ENCODE measurements around the gene EGFLAM.
"Not testable (repeated sequence)": the region's sequence is repeated elsewhere in the genome, so short reads cannot be mapped to it uniquely, and the experiment has no call there.

The EGFLAM gene

DNA sequence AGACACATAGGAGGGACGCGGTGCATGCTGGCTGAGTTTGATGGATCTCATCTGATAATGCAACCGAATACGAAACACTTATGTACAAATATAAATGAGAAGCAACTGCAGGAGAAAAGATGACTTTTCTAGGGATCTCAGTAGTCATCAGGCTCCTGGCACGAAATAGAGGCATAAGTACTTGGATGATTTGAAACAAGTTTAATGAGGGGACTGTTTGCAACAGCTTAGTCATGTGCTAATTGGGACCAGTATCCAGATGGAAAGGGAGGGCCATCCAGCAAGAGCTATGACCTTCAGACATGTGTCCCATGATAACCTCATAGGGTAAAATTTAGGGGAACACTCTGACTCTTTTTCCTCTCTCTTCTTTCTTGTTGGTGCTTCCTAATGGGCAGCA is 123.0 kb downstream of the EGFLAM start:
- no peak for DNase-seq

DNA sequence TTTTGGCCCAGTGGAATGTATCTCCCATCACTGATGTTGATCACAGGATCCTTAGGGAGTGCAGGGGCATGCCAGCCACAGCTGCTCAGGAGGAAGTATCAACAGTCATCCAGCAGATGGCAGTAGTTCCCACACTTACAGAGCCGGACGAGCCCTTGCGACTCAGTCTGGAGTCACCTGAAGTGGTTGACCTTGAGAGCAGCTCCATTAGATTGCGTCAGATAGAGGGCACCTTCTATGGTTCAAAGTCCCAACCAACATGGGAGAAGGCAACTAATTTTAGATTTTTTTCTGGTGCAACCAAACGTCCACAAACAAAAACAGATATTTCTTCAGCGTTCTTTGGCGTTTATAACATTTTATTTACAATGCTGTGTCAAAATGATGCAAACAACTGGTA is 124.5 kb downstream of the EGFLAM start:
- DNase-seq: peak; percentile 70

DNA sequence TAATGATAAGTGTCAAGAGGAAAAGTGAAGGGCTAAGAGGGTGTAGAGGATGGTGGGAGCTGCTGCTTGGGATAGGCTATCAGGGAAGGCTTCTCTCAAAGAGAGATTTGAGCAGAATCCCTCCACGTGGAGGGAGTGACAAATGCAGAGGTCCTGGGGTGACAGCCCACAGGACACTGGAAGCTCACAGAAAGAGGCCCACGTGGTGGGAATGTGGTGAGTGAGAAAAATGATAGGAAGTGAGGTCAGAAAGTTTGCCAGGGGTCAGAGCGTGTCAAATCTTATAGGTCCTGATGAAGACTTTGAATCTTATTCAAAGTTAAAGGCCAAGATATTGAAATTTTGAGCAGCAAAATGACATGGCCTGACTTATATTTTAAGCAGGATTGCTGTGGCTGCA is 125.3 kb downstream of the EGFLAM start:
- DNase-seq: no peak

- no peak for DNase-seq
Measured at GRCh38 chr5:38384396-38384795, 126.0 kb downstream of the EGFLAM start.

DNA sequence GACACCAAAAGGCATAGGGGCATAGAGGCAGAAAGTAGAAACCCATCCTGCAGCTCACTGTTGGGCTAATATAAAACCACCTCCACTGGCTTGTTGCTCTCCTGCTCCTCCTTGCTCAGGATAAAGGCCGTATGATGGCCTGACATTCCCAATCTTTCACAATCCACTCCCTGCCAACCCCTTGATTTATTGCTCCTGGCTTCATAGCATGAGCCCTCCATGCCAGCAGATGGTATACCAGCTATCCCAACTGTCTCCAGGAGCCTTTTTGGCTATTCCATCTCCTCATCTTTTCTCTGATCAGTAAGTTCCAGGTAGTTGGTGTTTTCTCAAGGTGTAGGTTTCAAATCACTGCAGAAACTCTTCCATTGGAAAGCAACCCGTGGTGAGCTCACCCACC is 128.8 kb downstream of the EGFLAM start:
- DNase-seq: no peak

DNA sequence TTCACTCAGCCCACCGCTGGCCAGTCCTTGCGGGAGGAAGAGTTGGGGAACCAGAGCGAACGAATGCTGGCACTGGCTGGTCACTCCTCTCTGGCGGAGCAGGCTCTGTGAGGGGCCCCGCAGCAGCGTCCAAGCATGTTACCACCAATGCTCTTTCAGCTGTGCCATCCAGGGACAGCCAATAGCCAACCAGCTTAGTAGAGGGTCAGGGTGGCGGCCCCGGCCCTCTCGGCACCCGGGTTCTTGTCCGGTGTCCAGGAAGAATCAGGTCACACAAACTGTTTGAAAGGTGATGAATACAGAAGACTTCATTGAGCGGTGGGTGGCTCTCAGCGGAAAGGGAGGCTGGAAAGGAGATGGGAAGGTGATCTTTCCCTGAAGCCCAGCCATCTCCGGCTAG is 135.3 kb downstream of the EGFLAM start:
- no peak for DNase-seq

DNA sequence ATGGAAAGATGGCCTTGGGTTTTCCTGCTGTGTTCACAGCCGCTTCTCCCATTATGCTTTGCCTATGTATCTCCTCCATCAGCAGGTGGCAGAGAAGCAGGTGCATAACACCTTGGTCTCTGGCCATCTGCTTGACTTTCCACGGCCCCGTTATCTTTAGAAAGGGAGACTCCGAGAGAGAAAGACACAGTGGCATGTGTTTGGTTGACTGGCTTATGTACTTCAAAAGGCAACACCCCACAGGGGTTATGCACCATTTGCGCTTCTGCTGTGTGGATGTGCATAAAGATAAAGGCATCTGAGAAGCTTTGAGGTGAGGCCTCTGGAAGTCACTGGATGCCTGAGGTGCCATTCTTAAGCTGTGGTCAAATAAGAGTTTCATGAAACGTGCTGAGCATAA is 138.4 kb downstream of the EGFLAM start:
- no peak for DNase-seq

GRCh38 chr5:38400365-38400764 is 142.0 kb downstream of the EGFLAM start:
- no peak for DNase-seq

GRCh38 chr5:38401145-38401544 is 142.8 kb downstream of the EGFLAM start:
- no peak for DNase-seq

DNA sequence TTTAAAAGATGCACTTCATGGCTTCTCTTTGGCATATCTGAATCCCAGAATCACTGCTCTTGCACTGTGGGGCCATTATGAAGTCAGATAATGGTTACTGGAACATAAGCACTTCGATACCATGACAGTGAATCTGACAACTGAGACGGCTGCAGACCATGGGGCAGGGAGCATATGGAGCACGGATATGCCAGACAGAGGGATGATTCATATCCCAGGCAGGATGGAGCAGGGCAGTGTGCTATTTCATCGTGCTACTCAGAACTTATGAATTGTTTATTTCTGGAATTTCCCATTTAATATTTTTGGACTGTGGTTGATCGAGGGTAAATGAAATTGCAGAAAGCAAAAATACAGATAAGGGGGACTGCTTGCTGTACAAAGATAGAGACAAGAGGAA is 145.0 kb downstream of the EGFLAM start:
- DNase-seq: peak; percentile 61

DNA sequence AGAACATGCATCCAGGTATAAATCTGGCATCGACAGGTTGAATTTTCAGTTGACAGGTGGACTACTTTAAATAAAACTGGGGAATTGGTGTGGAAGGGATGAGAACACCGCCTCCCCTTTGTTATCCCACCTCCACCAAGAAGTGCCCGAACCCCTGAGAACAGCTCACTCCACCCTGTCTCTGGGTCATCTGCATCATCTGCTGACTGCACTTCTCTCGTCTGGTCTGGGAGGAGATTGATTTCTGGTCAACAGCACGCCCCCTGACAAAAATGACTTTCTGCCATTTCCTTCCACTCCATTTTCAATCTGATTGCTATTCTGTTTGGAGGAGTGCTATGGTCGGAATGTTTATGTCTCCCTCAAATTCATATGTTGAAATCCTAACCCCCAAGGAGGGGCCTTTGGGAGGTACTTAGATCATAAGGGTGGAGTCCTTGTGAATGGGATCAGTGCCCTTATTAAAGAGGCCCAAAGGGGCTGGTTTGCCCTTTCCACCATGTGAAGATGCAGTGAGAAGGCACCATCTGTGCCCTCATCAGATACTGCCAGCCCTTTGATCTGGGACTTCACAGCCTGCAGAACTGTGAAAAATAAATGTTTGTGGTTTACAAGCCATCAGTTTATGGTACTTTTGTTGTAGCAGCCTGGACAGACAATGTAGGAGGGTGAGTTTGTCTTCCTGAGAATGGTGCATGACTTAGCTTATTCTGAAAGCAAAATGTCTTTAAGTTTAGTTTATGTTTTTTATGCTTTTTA is 145.7 kb downstream of the EGFLAM start:
- DNase-seq: no peak

GRCh38 chr5:38404667-38405276 is 146.4 kb downstream of the EGFLAM start:
- DNase-seq: no peak

GRCh38 chr5:38408446-38409198 is 150.3 kb downstream of the EGFLAM start:
- DNase-seq: no peak

- no peak for DNase-seq
Measured at GRCh38 chr5:38410304-38410990, 152.1 kb downstream of the EGFLAM start.

DNA sequence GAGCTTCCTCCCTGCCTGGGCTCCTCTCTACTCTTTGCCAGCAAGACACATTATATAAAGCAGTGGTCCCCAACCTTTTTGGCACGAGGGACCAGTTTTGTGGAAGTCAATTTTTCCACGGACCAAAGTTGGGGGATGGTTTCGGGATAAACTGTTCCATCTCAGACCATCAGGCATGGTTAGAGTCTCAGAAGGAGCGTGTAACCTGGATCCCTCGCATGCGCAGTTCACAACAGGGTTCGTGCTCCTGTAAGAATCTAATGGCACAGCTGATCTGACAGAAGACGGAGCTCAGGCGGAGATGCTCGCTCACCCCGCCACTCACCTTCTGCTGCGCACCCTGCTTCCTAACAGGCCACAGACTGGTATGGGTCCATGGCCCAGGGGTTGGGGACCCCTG is 155.3 kb downstream of the EGFLAM start:
- DNase-seq: no peak

- peak; percentile 80 for DNase-seq
Measured at GRCh38 chr5:38414348-38414747, 156.0 kb downstream of the EGFLAM start.

DNA sequence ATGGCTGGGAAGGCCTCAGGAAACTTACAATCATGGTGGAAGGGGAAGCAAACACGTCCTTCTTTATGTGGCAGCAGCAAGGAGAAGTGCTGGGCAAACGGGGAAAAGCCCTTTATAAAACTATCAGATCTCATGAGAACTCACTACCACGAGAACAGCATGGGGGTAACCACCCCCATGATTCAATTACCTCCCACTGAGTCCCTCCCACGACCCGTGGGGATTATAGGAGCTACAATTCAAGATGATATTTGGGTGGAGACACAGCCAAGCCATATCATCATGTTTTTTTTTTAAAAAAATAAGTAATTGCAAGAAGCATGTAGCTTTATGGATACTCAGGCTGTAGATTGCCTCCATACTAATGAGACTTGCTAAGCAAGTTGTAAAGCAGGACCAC is 157.4 kb downstream of the EGFLAM start:
- DNase-seq: not testable (repeated sequence)

DNA sequence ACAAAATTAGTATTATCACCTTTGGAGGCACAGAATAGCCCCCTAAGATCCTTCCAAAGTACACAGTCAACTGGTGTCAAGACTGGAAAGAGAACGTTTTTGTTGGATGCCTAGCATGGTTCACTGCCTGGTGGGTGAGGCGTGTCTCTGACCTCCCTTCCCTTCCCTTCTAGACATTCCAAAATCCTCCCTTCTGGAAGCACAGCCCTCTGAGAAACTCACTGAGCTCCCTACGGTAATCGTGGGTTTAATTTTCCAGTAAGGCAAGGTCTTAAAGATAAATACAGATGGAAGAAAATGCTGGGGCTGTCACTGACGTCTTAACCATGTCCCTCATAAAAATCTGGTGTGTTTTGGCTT is 159.3 kb downstream of the EGFLAM start:
- no peak for DNase-seq

- DNase-seq: peak; percentile 49
Measured at GRCh38 chr5:38420246-38420645, 161.9 kb downstream of the EGFLAM start.

GRCh38 chr5:38420691-38421390 is 162.5 kb downstream of the EGFLAM start:
- DNase-seq: peak; percentile 85

DNA sequence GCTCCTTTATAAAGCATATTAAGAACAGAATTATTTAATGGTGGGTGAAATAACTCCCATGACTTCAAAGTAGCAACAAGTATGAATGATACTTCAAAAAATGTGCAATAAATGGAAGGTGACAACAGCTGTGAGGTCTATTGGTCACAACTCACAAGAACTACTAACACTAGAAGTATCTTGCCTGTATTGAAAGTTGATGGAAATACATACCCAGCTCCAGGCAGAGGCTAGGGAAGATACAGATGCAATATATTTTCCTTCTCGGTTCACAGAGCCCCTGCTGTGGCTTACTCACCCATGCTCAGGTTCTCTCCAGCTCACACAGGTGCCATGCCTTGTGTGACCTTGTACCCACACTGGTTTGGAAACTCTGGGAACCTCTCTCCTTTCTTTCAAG is 164.3 kb downstream of the EGFLAM start:
- DNase-seq: peak; percentile 46

DNA sequence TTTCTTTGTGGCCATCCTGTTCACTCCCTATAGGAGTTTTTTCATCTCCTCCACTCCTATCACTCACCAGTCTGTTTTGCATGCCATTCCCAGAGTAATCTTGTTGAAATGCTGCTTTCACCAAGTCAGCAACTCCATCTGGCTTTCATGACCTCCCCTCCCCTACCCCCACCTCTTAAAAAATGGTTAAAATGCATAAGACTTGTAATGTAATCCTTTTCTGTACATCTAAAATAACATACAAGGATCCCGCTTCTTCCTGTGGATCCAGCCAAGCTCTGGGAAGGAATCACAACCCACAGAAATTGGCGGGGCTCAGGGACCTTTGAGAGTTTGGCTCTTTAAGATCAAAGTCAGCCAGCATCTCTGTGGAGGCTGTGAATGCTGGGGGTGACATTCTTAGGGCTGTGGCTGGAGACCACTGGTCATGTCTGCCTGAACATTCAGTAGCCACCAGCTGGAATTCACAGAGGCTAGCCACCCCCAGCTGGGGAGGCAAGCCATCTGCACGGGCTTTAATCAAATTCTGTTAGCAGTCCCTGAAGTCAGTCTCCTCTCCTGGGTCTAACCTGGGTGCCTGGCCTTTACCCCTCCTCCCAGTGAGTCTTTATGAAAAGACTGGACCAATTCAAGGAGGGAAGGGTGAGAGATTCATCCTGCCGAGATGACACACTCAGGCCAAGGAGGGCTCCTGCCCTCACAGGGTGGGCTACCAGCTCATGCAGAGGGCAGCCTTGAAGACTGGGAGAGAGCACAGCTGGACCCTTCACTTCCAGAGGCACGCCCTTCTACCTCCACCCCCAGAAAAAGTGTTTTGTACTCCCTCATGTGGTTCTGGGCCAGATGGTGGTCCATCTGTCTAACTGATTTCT is 165.2 kb downstream of the EGFLAM start:
- peak; percentile 87 for DNase-seq
